Keratinocyte (primary cell): ENCODE measurements around the gene COMMD9. TPM values are rescaled to one million over a fixed set of nuclear protein-coding genes. Genes with fewer than 3 reads are reported as not detected.

Source experiments
- DNase-seq: peaks from one replicate; pipeline ENCODE4 v3.0.0-alpha.2; 2011; ENCODE audit warnings: low read depth, missing footprints, low spot score
- FAIRE-seq: peaks from 2 replicates; lab custom pipeline; 2011; peaks lifted over from hg19 to GRCh38; lab: Jason Lieb, UNC
- H2AFZ ChIP-seq: 2 replicates; pipeline ENCODE4 v1.6.0; 2012; ENCODE audit warnings: low read length, control low read depth, inconsistent platforms; ENCODE audit not compliant: control insufficient read depth
- H3K27ac ChIP-seq: 2 replicates; pipeline ENCODE4 v1.5.1; 2011; ENCODE audit warnings: low read length; ENCODE audit not compliant: control insufficient read depth, insufficient read depth
- H3K27me3 ChIP-seq: 3 replicates; pipeline ENCODE4 v1.6.0; 2011; ENCODE audit warnings: low read length; ENCODE audit not compliant: control insufficient read depth, insufficient read depth; ENCODE audit errors: extremely low read depth
- H3K36me3 ChIP-seq, 2 experiments: 2 replicates in 1 of 2; 3 replicates in 1 of 2; pipeline ENCODE4 v1.5.1; 2011; ENCODE audit warnings: low read length in 2 of 2, mild to moderate bottlenecking in 1 of 2; ENCODE audit not compliant: control insufficient read depth in 2 of 2, insufficient read depth in 2 of 2; ENCODE audit errors: extremely low read depth in 1 of 2
- H3K4me1 ChIP-seq: 3 replicates; pipeline ENCODE4 v1.5.1; 2011; ENCODE audit warnings: low read length; ENCODE audit not compliant: control insufficient read depth, insufficient read depth; ENCODE audit errors: extremely low read depth
- H3K4me2 ChIP-seq: 3 replicates; pipeline ENCODE4 v1.6.0; 2011; ENCODE audit warnings: low read depth, low read length; ENCODE audit not compliant: control insufficient read depth, insufficient read depth; ENCODE audit errors: extremely low read depth
- H3K4me3 ChIP-seq, 3 experiments: fragments of 200-600 bp in 1 of 3; sonication (generic) in 1 of 3; 2 replicates in 2 of 3; 3 replicates in 1 of 3; pipeline ENCODE4 v1.5.1; 2011 to 2016; ENCODE audit warnings: low read length in 3 of 3, mild to moderate bottlenecking in 3 of 3, control low read depth in 2 of 3, inconsistent platforms in 1 of 3, low read depth in 1 of 3, mixed read lengths in 1 of 3, mixed run types in 1 of 3, moderate library complexity in 1 of 3; ENCODE audit not compliant: control insufficient read depth in 2 of 3, insufficient read depth in 2 of 3; ENCODE audit errors: extremely low read depth in 1 of 3
- H3K79me2 ChIP-seq: 2 replicates; pipeline ENCODE4 v1.6.0; 2012; ENCODE audit warnings: low read length; ENCODE audit not compliant: control insufficient read depth, insufficient read depth
- H3K9ac ChIP-seq: 3 replicates; pipeline ENCODE4 v1.6.0; 2011; ENCODE audit warnings: low read length; ENCODE audit not compliant: control insufficient read depth, insufficient read depth; ENCODE audit errors: extremely low read depth
- H3K9me1 ChIP-seq: 3 replicates; pipeline ENCODE4 v1.6.0; 2011; ENCODE audit warnings: low read length; ENCODE audit not compliant: control insufficient read depth, insufficient read depth; ENCODE audit errors: extremely low read depth
- H3K9me3 ChIP-seq: 2 replicates; pipeline ENCODE4 v1.5.1; 2012; ENCODE audit warnings: low read depth, low read length; ENCODE audit not compliant: control insufficient read depth
- H4K20me1 ChIP-seq: 3 replicates; pipeline ENCODE4 v1.6.0; 2011; ENCODE audit warnings: low read length; ENCODE audit not compliant: control insufficient read depth, insufficient read depth; ENCODE audit errors: extremely low read depth
- EZH2 ChIP-seq: IDR thresholded peaks from one replicate; pipeline ENCODE4 v1.6.1; 2012; ENCODE audit warnings: inconsistent platforms, mild to moderate bottlenecking, low read length, moderate library complexity
- dilution Hi-C: fragments of 300-500 bp; cut with MboI; formaldehyde crosslinking; loops from one replicate; pipeline ENCODE4 v1.7.0; 2020; ENCODE audit warnings: low sequenced_read_pairs; ENCODE audit not compliant: extremely low pct_ligation_motif_present
- polyA plus RNA-seq, 5 experiments: library from polyadenylated mRNA; depleted of rRNA in 3 of 5; stranded (reverse) in 3 of 5; stranded (forward) in 1 of 5; unstranded in 1 of 5; fragments of >200 nt; gene quantifications; 1 replicate in 1 of 5; 2 replicates in 3 of 5; 3 replicates in 1 of 5; pipeline versions ENCODE4 v1.2.1 to v1.2.3, GENCODE V29; 2011 to 2012; ENCODE audit warnings: missing spikeins in 2 of 5, low read depth in 1 of 5, low replicate concordance in 1 of 5
- TF ChIP-seq, protein P1 (sequence below), 3 experiments: IDR thresholded peaks in 1 of 3; conservative IDR thresholded peaks in 1 of 3; optimal IDR thresholded peaks in 1 of 3; 2 replicates in 2 of 3; 3 replicates in 1 of 3; pipeline versions ENCODE3 to v1.5.1; 2011; ENCODE audit warnings: low read length in 3 of 3, mild to moderate bottlenecking in 3 of 3, moderate library complexity in 2 of 3, control low read depth in 1 of 3, inconsistent platforms in 1 of 3; ENCODE audit not compliant: insufficient read depth in 2 of 3; ENCODE audit errors: extremely low read depth in 1 of 3

The COMMD9 gene
- polyA plus RNA-seq, 1 donor (not counting 4 experiments of a cell fraction or from before 2014, with no cell fraction given): 52.6 TPM

GRCh38 chr11:36235750-36236149 lies 53.5 kb downstream of the COMMD9 start:
- TF ChIP-seq, protein P1, sequence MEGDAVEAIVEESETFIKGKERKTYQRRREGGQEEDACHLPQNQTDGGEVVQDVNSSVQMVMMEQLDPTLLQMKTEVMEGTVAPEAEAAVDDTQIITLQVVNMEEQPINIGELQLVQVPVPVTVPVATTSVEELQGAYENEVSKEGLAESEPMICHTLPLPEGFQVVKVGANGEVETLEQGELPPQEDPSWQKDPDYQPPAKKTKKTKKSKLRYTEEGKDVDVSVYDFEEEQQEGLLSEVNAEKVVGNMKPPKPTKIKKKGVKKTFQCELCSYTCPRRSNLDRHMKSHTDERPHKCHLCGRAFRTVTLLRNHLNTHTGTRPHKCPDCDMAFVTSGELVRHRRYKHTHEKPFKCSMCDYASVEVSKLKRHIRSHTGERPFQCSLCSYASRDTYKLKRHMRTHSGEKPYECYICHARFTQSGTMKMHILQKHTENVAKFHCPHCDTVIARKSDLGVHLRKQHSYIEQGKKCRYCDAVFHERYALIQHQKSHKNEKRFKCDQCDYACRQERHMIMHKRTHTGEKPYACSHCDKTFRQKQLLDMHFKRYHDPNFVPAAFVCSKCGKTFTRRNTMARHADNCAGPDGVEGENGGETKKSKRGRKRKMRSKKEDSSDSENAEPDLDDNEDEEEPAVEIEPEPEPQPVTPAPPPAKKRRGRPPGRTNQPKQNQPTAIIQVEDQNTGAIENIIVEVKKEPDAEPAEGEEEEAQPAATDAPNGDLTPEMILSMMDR (optimal IDR thresholded peaks at IDR 0.05 in 1 of 3, IDR thresholded peaks at IDR 0.05 in 1 of 3, conservative IDR thresholded peaks at IDR 0.05 in 1 of 3; ENCODE audit: extremely low read depth in 1 of 3, insufficient read depth in 2 of 3, low read length in 3 of 3): no peak
- TF ChIP-seq EZH2: no peak
- H3K4me2 ChIP-seq: no peak overlapping the region
- no peak for FAIRE-seq

DNA sequence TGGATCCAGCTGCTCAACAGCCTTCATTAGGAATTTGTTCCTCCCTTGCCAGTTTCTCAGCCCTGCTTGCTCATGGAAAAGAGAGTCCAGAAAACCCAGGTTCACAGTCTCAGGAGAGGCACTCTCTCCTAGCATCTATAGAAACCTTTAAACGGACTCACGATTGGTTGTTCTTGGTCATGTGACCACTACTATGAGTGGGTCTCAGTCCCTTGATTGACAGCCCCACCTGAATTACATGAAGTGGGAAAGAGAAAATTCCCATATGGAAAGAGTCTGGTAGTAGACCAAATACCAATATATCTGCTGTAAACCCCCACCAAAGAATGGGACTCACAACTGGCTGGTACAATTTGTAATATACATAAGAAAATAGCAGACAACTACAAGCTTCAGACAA lies 54.4 kb downstream of the COMMD9 start:
- Histone ChIP-seq H3K4me2 (no peak overlapping the region), H3K36me3 (peaks cover 0 to 8% of the 10 kb centered on the region in 2 experiments), H3K9me1 (no peaks in the 10 kb centered on the region), H3K9me3 (no peaks in the 10 kb centered on the region), H3K9ac (no peak overlapping the region), H3K4me1 (no peaks in the 10 kb centered on the region), H4K20me1 (no peaks in the 10 kb centered on the region), H3K27ac (no peak overlapping the region), H3K27me3 (no peaks in the 10 kb centered on the region), H3K79me2 (no peaks in the 10 kb centered on the region), H2AFZ (no peak overlapping the region), H3K4me3 (no peak overlapping the region)
- dilution Hi-C loops: no loop called here
- TF ChIP-seq, protein P1 (optimal IDR thresholded peaks at IDR 0.05 in 1 of 3, IDR thresholded peaks at IDR 0.05 in 1 of 3, conservative IDR thresholded peaks at IDR 0.05 in 1 of 3; ENCODE audit: extremely low read depth in 1 of 3, insufficient read depth in 2 of 3, low read length in 3 of 3): no peak
- no peak for TF ChIP-seq EZH2
- FAIRE-seq (no peak), DNase-seq (no peak)

More at GRCh38 chr11:36235750-36236149, 53.5 kb downstream of the COMMD9 start:
- Histone ChIP-seq H3K27ac (no peak overlapping the region), H3K9me3 (no peaks in the 10 kb centered on the region), H3K27me3 (no peaks in the 10 kb centered on the region), H3K36me3 (peaks cover 0 to 3% of the 10 kb centered on the region in 2 experiments), H3K4me3 (no peak overlapping the region), H4K20me1 (no peaks in the 10 kb centered on the region), H3K9me1 (no peaks in the 10 kb centered on the region), H3K79me2 (no peaks in the 10 kb centered on the region), H2AFZ (no peak overlapping the region), H3K9ac (no peak overlapping the region), H3K4me1 (peaks cover 3% of the 10 kb centered on the region)
- no peak for DNase-seq
- dilution Hi-C loops: no loop called here
